Endothelial cell (in vitro differentiated cells): ENCODE data around the gene DLGAP1. TPM values are rescaled to one million over a fixed set of nuclear protein-coding genes. Genes with fewer than 3 reads are reported as not detected.

Experiments
- DNase-seq: peaks from one replicate; pipeline ENCODE4 v3.0.0; 2021; ENCODE audit warnings: low spot score
- H3K27ac Mint-ChIP-seq: one replicate; pipeline ENCODE4 v1.8.0; 2021; ENCODE audit warnings: mixed read lengths, inconsistent platforms; ENCODE audit not compliant: unreplicated experiment
- H3K27me3 Mint-ChIP-seq: one replicate; pipeline ENCODE4 v1.8.0; 2021; ENCODE audit warnings: mild to moderate bottlenecking, moderate library complexity, mixed read lengths, inconsistent platforms; ENCODE audit not compliant: unreplicated experiment
- H3K36me3 Mint-ChIP-seq: one replicate; pipeline ENCODE4 v1.8.0; 2021; ENCODE audit warnings: mild to moderate bottlenecking, low read depth, mixed read lengths, inconsistent platforms; ENCODE audit not compliant: unreplicated experiment
- H3K4me1 Mint-ChIP-seq: one replicate; pipeline ENCODE4 v1.8.0; 2021; ENCODE audit warnings: mild to moderate bottlenecking, mixed read lengths, inconsistent platforms; ENCODE audit not compliant: unreplicated experiment
- H3K4me3 Mint-ChIP-seq: one replicate; pipeline ENCODE4 v1.8.0; 2021; ENCODE audit warnings: mild to moderate bottlenecking, mixed read lengths, inconsistent platforms; ENCODE audit not compliant: unreplicated experiment
- H3K9me3 Mint-ChIP-seq: one replicate; pipeline ENCODE4 v1.8.0; 2021; ENCODE audit warnings: mixed read lengths, inconsistent platforms; ENCODE audit not compliant: unreplicated experiment
- CTCF ChIP-seq: fragments of 200-600 bp; sonication (generic); IDR thresholded peaks from one replicate; pipeline ENCODE4 v1.5.0; 2021; ENCODE audit warnings: antibody characterized with exemption; ENCODE audit not compliant: unreplicated experiment
- total RNA-seq: library from RNA; stranded (reverse); fragmentation: NEBNext Ultra II Directional; extraction: Animal tissue kit (Norgen Biotek cat#: 25700); gene quantifications from one replicate; pipeline ENCODE4 v1.2.1, GENCODE V29; 2021; ENCODE audit not compliant: unreplicated experiment

DLGAP1 gene
- total RNA-seq, 1 donor from 2014 or later = 1.8 TPM

GRCh38 chr18:4276953-4277585 is 178.0 kb downstream of the DLGAP1 start:
- no peak for TF ChIP-seq CTCF
- Mint-ChIP-seq H3K36me3 (no peaks in the 10 kb centered on the region), H3K27me3 (no peaks in the 10 kb centered on the region), H3K4me3 (no peak overlapping the region), H3K4me1 (no peaks in the 10 kb centered on the region), H3K9me3 (no peaks in the 10 kb centered on the region), H3K27ac (no peak overlapping the region)
- no peak for DNase-seq

- TF ChIP-seq CTCF = no peak
- no peaks in the 10 kb centered on the region for H3K9me3 Mint-ChIP-seq
- peaks cover 3% of the 10 kb centered on the region for H3K27me3 Mint-ChIP-seq
- no peaks in the 10 kb centered on the region for H3K4me1 Mint-ChIP-seq
- H3K4me3 Mint-ChIP-seq = no peak overlapping the region
- DNase-seq = no peak
- no peaks in the 10 kb centered on the region for H3K36me3 Mint-ChIP-seq
- H3K27ac Mint-ChIP-seq = no peak overlapping the region
Measured at GRCh38 chr18:4271952-4272351, 183.2 kb downstream of the DLGAP1 start.

- Mint-ChIP-seq H3K27me3 (peaks cover 3% of the 10 kb centered on the region), H3K27ac (no peak overlapping the region), H3K4me1 (no peaks in the 10 kb centered on the region), H3K36me3 (no peaks in the 10 kb centered on the region), H3K4me3 (no peak overlapping the region), H3K9me3 (no peaks in the 10 kb centered on the region)
- no peak for TF ChIP-seq CTCF
- no peak for DNase-seq
Measured at GRCh38 chr18:4270988-4271387, 184.1 kb downstream of the DLGAP1 start.

GRCh38 chr18:4270016-4270415 is 185.1 kb downstream of the DLGAP1 start:
- no peaks in the 10 kb centered on the region for H3K9me3 Mint-ChIP-seq
- no peak overlapping the region for H3K4me3 Mint-ChIP-seq
- no peak overlapping the region for H3K27ac Mint-ChIP-seq
- no peak for TF ChIP-seq CTCF
- H3K4me1 Mint-ChIP-seq = no peaks in the 10 kb centered on the region
- no peak for DNase-seq
- H3K27me3 Mint-ChIP-seq = peaks cover 5% of the 10 kb centered on the region
- H3K36me3 Mint-ChIP-seq = no peaks in the 10 kb centered on the region

- Mint-ChIP-seq H3K27me3 (peaks cover 5% of the 10 kb centered on the region), H3K4me3 (no peak overlapping the region), H3K4me1 (no peaks in the 10 kb centered on the region), H3K27ac (no peak overlapping the region), H3K9me3 (no peaks in the 10 kb centered on the region), H3K36me3 (no peaks in the 10 kb centered on the region)
- no peak for TF ChIP-seq CTCF
- no peak for DNase-seq
Measured at GRCh38 chr18:4267641-4268040, 187.5 kb downstream of the DLGAP1 start.
